GM18517 (cell line): ENCODE results near the gene VNN1.

Source experiments
- ATAC-seq: cut with Tn5 transposase; IDR thresholded peaks from one replicate; pipeline ENCODE4 v1.9.1; 2021; ENCODE audit warnings: mild to moderate bottlenecking, moderate library complexity; ENCODE audit not compliant: unreplicated experiment

VNN1 gene, protein sequence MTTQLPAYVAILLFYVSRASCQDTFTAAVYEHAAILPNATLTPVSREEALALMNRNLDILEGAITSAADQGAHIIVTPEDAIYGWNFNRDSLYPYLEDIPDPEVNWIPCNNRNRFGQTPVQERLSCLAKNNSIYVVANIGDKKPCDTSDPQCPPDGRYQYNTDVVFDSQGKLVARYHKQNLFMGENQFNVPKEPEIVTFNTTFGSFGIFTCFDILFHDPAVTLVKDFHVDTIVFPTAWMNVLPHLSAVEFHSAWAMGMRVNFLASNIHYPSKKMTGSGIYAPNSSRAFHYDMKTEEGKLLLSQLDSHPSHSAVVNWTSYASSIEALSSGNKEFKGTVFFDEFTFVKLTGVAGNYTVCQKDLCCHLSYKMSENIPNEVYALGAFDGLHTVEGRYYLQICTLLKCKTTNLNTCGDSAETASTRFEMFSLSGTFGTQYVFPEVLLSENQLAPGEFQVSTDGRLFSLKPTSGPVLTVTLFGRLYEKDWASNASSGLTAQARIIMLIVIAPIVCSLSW

DNA sequence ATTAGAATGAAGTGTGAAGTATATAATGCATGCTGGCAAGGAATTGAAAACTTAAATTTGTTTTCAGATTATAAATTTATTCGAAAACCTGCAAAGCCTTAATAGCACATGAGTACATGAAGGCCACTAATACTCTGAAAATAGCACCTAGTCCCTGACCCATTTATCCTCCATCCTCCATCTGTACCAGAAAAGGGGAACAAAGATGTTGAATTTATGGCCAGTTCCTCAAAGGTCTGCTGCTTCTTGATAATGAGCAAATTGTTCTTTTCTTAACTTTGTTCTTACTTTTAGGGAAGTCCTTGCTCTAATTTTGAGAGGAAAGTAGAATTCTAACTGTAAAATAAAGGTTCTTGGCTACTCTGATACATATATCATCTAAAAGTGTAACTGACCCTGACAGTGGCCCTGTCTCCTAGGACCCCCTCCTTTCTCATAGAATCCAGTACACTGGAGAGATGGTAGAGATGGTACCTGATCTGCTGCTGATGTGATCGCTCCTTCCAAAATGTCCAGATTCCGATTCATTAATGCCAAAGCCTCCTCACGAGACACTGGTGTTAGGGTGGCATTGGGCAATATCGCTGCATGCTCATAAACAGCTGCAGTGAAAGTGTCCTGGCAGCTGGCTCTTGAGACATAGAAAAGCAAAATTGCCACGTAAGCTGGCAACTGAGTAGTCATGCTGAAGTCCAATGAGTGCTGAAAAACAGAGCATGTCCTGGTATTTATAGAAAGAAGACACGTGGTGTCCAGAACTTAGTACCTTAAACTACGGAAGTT, at the start of gene VNN1:
VNN1 (minus strand) TSS at position 704 of the 783 bp plus-strand sequence; CDS start at position 684, 20 bp downstream.
- ATAC-seq: no peak

DNA sequence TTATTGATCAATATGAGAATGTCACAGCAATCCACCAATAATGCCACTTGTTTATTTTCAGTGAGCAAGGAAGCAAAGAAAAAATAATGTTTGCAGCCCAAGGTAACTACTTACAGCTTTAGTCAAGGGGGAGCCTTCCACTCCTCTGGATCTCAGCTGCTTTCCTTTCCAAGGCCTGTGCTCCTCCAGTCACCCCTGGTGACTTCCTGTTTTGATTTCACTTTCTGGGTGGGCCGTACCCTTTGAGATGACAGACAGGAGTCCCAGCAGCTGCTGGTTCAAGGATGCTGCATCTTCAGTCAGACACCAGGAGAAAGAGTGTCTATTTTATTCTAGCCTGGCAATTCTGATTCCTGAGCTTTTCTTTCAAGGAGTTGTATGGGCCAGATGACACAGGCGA, 49.4 kb upstream of the VNN1 start:
- ATAC-seq: peak; percentile 87

DNA sequence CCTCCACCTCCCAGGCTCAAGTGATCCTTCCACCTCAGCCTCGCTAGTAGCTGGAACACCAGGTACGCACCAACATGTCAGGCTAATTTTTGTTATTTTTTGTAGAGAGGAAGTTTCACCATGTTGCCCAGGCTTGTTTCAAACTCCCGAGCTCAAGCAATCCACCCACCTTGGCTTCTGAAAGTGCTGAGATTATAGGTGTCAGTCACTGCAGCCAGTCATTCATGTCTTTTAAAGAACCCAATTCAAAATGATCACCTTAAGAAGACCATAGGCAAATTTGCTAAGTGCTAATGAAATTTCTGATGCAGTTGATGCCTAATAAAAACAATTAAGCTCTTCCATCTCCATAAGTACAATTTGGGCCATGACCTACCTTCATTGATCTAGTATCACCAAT, 46.4 kb upstream of the VNN1 start:
- ATAC-seq: peak; percentile 28

DNA sequence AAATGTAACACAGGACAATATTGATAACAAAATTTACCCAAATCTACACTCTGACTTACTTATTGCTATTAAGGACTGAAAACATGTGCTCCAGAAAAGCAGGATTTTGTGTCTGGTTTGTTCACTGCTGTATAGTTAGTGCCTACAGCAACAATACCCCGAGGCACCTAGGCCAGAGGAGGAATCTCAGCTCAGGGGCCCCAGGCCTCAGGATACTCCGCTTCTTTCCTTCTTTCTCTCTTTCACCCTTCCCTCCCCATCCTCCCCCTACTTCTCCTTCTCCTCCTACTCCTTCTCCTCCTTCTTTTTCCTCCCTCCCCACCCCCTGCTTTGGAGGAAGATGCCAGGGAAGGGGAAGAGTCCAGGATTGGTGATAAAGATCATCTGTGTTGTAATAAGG, 44.8 kb upstream of the VNN1 start:
- no peak for ATAC-seq

DNA sequence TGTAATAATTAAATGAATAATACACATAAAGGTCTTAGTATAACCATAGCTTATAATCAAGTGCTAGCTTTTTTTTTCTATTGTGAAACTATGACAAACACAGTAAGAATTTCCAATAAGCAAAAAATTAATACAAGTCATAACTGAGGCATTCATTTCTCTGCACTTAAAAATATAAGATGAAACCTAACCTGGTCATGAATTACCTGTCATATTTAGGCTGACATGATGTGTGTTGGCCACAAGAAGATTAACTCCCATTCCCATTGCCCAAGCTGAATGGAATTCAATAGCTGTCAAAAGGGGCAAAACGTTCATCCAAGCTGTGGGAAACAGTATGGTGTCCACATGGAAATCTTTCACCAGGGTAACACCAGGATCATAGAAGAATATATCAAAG, 38.4 kb upstream of the VNN1 start:
- ATAC-seq: no peak

DNA sequence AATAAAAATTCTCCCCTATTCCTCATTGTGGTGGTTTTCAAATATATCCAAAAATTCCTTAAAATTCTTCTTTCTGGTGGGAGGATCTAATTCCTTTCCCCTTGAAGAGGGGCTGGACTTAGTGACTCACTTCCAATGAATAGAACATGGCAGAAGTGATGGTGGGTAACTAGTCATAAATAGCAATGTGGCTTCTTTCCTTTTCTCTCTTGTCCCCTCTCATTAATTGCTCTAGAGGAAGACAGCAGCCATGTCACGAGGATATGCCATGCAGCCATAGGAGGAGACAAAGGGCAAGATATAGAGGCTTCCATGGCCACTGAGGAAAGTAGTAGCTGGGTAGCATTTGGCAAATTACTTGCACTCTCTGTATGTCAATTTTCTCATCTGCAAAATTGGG, 38.0 kb upstream of the VNN1 start:
- no peak for ATAC-seq

DNA sequence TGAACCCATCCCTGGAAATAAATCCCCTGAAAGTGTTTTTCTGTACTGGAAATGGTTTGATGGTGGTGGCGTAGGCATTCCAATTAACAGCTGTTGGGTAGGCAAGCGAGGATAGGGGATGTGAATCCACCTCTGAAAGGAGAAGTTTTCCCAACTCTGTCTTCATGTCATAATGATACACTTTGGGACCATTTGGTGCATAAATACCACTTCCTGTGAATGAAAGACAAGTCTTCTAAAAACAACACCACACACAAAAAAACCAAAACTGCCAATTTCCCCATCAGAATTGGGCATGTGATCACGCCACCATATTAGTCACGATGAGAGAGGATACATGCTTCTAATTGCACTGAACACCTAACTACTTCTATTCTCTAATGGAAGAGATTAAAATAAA, 37.5 kb upstream of the VNN1 start:
- peak; percentile 35 for ATAC-seq

DNA sequence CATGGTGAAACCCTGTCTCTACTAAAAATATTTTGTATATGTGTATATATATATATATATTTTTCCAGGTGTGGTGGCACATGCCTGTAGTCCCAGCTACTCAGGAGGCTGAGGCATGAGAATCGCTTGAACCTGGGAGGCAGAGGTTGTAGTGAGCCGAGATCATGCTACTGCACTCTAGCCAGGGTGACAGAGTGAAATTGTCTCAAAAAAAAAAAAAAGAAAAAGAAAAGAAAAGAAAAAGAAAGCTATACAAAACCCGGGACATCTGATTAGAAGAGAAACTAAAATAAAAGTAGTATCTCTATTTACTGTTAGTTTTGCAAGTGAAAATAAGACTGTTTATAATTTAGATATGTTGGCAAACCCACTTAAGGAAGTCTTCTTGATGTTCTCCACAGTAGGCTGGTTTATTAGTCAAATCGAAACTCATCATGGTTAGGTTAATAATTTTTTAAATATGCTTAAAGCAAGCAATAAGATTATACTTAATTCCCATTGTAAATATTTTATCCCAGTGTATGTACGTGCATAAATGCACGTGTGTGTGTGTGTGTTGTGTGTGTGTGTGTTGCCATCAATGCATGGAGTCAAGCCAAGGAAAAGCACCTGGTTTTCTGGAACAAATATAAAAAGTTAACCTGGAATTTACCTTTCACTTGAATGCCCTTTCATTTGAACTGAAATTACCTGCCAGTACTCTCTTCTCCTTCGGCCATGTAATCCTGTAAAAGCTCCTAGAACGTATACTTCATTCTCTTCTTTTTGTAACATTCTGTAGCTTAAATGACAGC, 36.8 kb upstream of the VNN1 start:
- ATAC-seq: peak; percentile 93

DNA sequence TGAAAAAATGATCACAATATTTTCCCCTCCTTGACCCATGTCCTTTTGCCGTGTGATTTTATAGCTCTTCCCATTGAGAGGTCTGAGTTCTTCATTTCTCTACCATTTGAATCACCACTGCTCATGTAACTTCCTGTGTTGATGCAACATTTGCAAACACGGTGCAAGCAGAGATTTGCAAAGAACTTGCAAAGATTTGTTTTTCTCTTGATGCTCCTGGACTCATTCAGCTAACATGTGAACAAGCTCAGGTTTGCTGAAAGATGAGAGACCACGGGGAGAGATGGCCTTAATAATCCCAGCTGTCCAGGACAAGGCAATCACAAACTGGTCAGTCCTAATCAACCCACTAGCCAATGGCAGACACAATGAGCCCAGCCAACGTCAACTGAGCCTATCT, 35.3 kb upstream of the VNN1 start:
- no peak for ATAC-seq

DNA sequence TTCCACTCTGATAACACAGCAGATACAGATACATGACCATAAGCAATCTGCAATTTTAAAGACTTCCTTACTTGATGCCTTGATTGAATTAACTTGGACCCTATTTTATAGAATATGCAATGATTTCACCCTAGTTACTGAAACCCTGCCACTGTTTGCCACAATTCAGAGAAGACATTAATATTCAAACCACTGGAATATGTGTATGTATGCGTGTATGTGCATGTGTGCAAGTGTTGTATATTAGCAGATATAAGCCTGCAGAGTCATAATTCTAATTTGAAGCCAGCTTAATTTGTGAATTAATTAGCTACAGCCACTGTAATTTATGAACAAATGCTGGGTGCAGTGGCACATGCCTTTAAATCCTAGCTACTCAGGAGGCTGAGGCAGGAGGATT, 34.6 kb upstream of the VNN1 start:
- no peak for ATAC-seq

DNA sequence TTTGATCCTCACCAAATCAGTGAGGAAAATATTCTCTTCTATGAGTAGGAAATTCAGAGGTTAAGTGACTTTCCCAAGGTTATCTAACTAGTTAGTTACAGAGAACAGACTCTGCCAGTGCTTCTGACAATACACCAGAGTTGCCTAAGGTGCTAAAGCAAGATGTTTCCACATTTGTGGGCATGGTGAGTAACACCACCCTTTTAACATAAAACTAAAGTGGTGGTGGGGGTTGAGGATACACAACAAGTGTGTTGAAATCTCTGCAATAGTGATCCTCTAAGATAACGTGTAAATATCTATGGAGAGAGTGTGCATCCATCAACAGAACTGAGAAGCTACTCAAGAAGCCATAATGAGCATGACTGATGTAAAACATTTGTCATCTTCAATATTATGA, 32.2 kb upstream of the VNN1 start:
- no peak for ATAC-seq

DNA sequence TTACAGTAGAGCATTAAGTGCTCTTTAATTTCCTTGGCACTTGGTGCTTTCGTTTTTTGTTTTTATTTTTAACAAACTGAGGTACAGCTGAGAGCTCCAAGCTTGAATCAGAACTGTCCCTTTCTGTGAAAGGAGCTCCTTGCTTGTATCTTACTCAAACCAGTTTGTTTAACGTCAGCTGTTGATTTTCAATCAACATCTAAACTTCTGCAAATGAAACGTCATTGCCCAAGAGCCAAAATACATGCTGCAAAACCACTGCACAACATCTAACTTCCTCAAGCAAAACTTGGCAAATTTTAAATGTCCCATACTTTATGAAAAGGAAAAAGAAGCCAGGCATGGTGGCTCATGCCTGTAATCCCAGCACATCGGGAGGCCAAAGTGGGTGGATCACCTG, 28.6 kb upstream of the VNN1 start:
- ATAC-seq: no peak

DNA sequence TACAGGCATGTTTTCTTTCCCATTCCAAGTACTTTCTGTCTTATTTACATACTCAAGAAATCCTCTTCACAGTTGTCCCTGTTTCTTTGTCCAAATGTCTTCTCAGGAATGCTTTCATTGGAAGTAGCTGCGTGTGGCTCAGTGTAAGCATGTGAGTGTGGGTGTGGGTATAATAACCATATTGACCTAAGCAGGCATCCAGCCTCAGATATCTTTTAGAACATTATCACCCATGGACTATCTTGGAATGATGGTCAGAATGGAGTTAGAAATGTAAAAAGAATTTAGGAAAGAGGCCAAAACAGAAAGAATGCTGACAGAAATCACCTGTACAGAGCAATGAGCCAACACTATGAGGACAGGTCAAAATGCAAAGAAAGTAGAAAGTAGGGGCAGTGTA, 27.4 kb upstream of the VNN1 start:
- ATAC-seq: no peak

DNA sequence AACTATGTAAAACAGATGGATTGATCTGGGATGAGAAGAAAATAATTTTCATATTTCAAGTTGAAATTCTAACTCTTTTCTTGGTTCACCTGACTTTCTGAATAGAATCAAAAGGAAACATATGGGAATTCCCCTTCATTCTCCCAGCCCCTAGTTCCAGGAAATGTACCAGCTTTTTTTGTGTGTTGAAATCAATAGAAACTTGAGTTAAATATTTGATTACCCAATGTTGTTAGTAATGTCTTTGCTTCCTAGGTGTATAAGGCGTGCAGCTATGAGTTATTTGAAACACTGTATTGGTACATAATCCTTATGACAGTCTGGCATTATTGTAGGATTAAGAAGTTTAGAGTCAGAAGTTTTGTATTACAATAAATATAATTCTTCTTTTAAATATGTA, 22.4 kb upstream of the VNN1 start:
- ATAC-seq: no peak

DNA sequence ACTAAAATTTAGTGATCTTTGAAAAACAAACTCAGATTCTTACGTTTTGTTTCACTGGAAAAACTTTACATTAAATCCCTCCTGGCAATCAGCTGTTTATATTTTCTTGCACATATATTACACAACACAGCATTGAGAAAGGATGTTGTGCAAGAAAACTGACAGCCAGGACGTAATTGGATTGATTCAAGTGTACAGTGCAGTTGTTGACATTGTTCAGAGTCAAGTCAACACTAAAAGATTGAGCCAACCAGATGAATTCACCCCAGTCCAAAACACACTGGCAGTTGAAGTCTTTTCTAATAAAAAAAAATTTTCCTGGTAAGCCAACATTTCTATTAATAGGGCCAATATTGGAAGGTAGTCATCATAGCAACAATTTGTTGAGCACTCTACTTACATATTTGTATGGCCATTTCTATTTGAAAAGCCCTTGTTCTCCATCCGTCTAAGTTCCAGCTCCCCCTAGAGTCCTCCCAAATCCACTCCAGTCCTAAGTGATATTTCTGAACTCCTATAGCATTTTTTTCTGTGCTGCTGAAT, 20.9 kb upstream of the VNN1 start:
- no peak for ATAC-seq

DNA sequence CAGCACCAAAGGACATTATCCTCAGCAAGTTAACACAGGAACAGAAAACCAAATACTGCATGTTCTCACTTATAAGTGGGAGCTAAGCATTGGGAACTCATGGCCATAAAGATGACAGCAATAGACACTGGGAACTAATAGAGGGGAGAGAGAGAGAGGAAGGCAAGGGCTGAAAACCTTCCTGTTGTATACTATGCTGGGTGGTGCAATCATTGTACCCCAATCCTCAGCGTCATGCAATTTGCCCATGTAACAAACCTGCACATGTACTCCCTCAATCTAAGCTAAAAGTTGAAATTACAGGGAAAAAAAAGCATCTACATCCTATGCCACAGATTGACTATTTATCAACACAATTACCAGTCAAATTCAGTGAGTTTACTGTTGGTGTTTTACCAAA, 20.0 kb upstream of the VNN1 start:
- no peak for ATAC-seq

DNA sequence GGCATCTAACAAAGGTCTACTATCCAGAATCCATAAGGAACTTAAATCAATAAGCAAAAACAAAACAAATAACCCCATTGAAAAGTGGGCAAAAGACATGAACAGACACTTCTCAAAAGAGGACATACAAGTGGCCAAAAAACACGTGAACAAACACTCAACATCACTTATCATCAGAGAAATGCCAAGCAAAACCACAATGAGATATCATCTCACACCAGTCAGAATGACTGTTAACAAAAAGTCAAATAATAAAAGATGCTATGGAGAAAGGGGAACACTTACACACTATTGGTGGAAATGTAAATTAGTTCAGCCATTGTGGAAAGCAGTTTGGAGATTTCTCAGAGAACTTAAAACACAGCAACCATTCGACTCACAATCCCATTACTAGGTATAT, 19.4 kb upstream of the VNN1 start:
- no peak for ATAC-seq

DNA sequence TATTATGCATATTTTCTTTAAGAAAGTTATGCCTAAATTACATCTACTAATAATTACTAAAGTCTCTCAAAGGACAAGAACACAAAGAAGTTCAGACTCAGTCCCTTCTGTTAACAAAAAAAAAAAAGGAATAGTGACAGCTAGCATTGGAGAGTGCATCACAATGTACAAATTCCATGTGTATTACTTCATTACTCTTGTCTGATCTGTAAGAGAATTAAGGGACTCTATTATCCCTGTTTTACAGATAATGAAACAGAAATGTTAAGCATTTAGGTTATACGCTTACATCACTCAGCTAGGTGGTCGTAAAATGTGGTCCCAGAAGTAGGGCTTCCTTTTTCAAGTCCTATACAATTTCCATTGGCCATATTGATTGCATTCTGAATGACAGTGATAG, 17.2 kb upstream of the VNN1 start:
- no peak for ATAC-seq

DNA sequence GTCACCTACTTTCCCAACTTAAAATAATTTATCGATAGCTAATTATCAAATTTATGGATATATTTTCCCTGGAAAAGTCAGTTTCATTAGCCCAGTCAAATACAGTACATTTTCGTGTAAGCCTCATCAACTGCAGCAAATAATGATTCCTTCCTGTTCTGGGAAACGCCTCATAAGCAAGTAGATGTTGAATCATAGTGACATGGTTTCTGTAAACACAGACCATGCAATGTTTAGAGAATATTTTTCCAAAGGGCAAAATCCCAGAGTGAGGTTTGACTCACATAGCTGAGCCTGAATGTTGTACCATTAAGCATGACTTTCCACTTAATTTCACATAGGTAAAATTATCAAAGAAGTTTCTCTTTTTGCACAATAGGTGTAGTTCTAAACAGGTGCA, 16.7 kb upstream of the VNN1 start:
- no peak for ATAC-seq

DNA sequence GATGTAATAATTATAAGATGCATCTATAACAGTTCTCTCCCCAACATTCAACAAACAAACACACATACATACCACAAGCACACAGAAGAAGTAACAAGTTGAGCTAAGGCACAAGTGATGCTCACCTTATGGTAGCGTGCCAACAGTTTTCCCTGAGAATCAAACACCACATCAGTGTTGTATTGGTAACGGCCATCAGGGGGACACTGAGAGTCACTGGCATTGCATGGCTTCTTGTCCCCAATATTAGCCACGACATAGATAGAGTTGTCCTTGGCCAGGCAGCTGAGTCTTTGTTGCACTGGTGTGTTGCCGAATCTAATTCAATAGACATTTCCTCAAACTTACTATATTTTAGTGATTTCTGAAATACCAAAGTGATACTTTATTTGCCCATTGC, 14.8 kb upstream of the VNN1 start:
- no peak for ATAC-seq

DNA sequence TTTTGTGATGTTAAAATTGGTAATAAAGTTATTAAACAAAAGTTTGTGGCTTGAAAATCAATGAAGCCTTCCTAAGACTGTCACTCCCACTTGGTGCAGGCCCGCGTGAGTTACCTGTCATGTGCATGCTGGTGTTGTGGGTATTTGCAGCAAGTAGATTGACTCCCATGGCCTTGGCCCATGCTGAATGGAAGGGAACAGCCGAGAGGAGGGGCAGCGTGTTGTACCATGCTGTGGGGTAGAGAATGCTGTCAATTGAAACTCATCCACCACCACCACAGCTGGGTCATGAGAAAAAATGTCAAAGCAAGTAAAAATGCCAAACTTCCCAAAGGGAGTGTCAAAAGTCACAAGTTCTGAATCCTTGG, 12.7 kb upstream of the VNN1 start:
- ATAC-seq: no peak
